ENCODE results near the gene RBM20.

Gene RBM20

GRCh38 chr10:110840225-110840922 is 196.2 kb downstream of the RBM20 start:
- no peak for DNase-seq

- DNase-seq, result no peak
These were observed 196.8 kb downstream of the RBM20 start for GRCh38 chr10:110840923-110841428.

GRCh38 chr10:110841767-110842267 is 197.7 kb downstream of the RBM20 start:
- DNase-seq, result no peak

- DNase-seq, result peak; percentile 19
These were observed 198.3 kb downstream of the RBM20 start for GRCh38 chr10:110842326-110842904.

DNA sequence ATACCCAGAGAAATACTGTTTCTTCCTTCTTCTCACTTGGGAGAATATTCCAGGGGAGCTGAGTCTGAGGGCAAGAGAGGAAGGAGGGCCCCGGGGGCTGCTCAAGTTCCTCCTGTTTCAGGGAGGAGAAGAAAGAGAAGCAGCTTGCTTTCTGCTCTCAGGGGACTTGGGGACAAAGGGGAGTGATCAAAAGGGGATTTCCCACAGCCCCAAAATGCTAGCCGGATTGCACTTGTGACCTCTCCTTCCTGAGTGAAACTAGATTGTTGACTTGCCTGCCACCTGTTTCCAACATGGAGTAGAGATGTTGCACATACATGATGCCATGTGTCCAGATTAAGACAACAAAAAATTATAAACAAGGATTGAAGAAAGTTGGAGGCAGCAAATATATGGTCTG is 198.9 kb downstream of the RBM20 start:
- peak; percentile 64 for DNase-seq

- DNase-seq, result no peak
These were observed 199.9 kb downstream of the RBM20 start for GRCh38 chr10:110843796-110844616.

DNA sequence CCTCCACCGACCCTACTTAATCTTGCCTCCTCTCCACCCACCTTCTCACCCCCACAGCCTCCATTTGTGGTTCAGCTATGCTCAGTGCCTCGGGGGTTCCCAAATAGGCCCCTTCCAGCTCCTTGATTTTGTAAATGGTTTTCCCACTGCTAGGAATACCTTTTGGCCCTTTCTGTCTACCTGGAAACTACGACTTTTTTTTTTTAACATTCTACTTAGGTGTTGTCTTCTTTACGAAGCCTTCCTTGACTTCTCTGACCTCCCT is 200.4 kb downstream of the RBM20 start:
- DNase-seq, result no peak

- DNase-seq, result no peak
These were observed 201.1 kb downstream of the RBM20 start for GRCh38 chr10:110845192-110845755.

DNA sequence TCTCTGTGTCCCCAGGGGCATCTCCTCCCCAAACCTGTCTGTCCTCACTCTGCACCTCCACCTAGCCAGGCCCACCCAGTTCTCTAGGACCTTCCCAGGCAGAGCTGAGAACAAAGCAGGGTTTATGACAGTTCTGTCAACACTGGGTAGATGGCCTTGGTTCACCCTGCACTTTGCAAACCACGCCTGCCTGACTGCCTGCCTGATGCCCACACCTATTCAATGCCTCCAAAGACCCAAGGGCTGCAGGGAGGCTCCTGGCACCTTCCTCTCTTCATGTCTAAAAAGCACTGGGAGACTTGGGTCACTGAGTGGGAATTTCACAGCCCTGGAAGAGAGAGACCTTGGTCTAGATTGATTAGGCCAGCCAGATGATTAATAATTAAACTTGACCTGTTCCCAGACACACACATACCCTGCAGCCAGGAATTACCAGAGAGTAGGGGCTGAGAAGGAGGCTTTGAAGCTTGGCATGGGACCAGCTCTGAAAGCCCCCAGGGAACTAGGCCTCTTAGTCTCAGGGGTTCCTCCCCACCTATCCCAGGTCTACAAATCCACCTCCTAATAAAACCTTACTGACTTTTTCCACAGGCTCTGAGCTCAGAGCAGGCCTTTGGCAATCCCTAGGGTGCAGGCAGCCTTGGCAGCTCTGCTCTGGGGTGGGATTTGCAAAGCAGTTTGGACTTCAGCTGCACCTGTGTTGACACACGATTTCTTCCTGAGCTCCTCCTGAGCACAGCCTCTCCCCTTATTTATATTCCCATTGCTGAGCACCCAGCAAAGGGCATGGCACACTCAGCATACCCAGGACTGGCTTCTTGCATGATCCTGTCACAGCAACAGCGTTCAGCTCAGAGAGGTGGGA is 201.9 kb downstream of the RBM20 start:
- DNase-seq, result no peak

- no peak for DNase-seq
These were observed 203.2 kb downstream of the RBM20 start for GRCh38 chr10:110847374-110847773.

DNA sequence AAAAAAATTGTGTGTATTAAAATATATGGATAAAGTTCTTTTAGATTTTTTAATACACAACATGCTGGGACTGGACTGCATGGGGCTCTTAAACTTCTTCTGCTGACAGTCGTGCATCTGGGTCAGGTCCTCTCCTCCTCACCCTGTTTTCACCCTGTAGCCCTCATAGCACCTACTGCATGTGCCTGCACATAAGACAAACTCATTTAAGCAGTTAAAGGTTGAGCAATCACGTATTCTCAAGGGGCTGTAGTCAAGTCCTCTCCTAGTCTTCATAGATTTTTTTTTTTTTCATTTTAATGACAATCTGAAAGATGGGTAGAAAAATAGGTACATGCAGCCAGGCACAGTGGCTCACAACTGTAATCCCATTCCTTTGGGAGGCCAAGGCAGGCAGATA is 204.0 kb downstream of the RBM20 start:
- DNase-seq, result no peak

DNA sequence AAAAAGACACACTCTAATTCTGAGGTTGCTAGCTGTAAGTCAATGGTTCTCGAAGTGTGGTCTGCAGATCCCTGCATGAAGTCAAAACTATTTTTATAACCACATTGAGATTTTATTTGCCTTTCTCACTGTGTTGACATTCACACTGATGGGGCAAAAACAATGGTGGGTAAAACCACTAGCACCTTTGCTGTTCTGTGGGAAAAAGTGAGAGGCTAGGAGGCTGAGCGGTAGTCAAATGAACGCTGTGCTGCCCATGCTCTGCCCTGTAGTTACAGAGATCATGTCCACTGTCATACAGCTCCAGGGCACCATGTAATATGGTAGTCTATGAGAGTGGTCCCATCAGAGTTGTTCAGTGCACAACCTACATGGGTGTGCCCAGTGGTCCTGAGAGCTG is 206.0 kb downstream of the RBM20 start:
- no peak for DNase-seq

DNA sequence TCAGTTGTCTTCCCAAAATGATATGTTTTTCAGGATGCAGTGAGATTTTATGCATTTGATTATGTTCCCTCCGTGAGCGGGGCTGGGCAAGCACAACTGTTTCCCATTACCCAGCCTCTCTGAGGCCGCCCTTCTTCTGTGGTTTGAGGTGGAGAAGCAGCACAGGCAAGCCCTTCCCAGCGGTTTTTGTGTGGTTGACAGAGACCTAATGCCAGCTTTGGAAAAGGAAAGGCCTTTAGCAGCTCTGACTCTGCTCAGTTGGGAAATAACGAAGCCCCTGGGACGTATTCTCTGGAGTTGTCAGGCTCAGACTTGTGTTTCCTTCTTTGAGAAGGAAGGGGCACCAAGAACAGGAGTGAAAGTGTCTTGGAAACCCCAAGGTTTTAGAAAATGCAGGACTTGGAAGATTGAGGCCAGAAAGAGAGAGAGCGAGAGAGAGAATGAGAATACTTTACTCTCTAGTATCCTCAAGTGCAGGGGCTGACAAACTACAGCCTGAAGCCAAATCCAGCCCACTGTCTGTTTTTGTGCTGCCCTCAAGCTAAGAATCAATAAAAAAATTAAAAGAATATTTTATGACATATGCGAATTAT is 207.0 kb downstream of the RBM20 start:
- DNase-seq, result peak; percentile 21

DNA sequence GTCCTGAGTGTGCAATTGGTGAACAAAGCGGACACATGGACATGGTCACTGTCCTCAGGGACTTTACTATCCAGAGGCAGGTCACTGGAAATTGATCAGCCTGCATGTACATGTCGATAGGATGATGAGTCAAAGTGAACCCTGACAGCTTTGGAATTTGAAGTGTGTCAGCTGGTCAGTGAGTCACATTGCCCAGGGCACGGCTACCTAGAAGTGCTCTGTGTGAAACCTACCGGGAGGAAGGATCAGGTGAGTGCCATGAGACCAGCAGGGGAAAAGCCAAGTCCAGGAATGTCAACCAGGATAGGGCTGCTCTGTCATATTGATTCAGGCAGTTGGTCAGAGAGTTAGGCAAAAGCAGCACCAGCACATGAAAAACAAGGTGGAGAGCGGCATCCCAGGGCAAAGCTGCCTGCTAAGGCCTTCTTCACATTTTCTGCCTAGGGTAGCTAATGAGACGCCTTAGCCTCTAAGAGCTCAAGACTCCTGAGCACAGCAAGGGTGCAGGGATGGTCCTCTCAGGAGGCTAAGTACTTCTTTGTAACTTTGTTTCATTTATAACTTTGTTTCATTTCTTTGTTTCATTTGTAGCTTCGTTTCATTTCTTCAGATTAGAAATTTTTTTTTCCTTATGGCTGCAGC is 208.2 kb downstream of the RBM20 start:
- DNase-seq, result peak; percentile 13

GRCh38 chr10:110852947-110853346 is 208.8 kb downstream of the RBM20 start:
- DNase-seq, result no peak

GRCh38 chr10:110853921-110854605 is 209.9 kb downstream of the RBM20 start:
- peak; percentile 42 for DNase-seq

DNA sequence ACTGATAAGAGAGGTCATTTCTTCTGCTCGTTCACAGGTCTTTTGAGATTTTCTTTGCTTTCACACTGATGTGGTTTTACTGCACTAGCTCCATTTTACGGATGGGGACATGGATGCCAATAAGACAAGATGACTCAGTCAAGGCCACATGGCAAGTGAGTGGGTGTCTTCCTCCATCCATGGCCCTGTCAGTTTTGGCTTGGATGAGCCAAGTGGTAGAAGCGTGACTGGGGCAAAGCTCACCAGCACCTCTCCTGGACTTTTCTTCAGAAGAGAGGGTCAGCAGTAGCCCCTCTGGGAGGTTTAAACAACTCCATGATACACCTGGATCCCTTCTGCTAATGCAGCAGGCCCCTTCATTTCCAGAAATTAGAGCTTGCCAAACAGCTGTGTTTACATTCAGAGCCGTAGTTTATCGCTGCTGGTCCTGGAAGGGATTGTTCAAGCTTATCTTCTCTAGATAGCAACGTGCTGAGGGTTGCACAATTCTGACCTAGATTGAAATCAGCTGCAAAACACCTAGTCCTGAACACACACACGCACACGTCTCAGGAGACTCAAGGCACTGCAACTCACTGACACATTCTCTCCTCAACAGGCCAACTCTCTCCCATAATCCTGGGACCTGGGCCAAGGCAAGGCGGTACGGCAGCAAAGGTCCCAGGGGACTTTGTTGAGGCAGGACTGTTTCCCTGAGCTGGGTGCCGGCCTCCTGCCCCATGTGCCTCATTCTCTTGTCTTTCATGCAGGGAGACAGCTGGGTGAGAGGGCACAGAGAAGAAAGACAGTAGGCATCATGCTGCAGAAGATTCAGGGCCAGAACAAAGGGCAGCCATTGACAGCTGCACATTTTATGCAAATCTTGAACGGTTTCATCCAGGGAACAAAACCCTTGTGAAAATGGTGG is 213.4 kb downstream of the RBM20 start:
- DNase-seq, result peak; percentile 74

- DNase-seq, result no peak
These were observed 214.3 kb downstream of the RBM20 start for GRCh38 chr10:110858297-110858934.

All from inflammatory macrophage treated with lipopolysaccharide for 4 hours (primary cell).